ENCODE data around the gene NLRC4.

NLRC4 gene

DNA sequence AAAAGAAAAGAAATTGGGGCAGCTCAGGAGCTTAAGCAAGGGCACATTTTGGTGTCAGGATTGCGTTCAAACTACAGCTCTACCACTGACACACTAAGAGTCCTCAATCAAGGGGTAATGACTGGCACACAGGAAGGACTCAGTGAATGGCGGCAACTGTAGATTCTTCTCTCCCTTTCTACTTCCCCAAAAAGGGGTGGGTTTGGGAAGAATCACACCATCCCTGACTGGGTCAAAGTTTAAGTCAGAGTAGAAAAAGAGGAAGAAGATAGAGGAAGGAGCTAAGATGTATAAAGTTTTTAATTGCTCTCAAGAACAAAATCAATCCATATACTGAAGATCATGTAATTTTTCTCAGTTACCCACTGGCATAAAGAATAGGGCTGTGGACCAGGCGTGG is 2.6 kb downstream of the NLRC4 start:
- TF ChIP-seq ZFP3 (CRISPR knock-in tag; IDR thresholded peaks at IDR 0.05) (no peak), ISL1 (CRISPR knock-in tag; IDR thresholded peaks at IDR 0.05) (no peak), ZNF70 (CRISPR knock-in tag; IDR thresholded peaks at IDR 0.05) (no peak), PPARA (CRISPR knock-in tag; IDR thresholded peaks at IDR 0.05; ENCODE audit: borderline replicate concordance) (no peak), ZFP30 (CRISPR knock-in tag; IDR thresholded peaks at IDR 0.05) (no peak), OSR1 (CRISPR knock-in tag; IDR thresholded peaks at IDR 0.05) (no peak), TSHZ2 (CRISPR knock-in tag; IDR thresholded peaks at IDR 0.05) (no peak), ESRRG (CRISPR knock-in tag; IDR thresholded peaks at IDR 0.05) (no peak), ARNTL (CRISPR knock-in tag; IDR thresholded peaks at IDR 0.05; ENCODE audit: borderline replicate concordance, low read depth) (no peak), ZNF565 (CRISPR knock-in tag; conservative IDR thresholded peaks at IDR 0.05; ENCODE audit: low read depth) (no peak), SNAI2 (CRISPR knock-in tag; IDR thresholded peaks at IDR 0.05) (no peak), TCF4 (CRISPR knock-in tag; IDR thresholded peaks at IDR 0.05; ENCODE audit: borderline replicate concordance) (no peak), BACH2 (CRISPR knock-in tag; IDR thresholded peaks at IDR 0.05; ENCODE audit: borderline replicate concordance) (no peak)
- TF ChIP-seq, protein P1, sequence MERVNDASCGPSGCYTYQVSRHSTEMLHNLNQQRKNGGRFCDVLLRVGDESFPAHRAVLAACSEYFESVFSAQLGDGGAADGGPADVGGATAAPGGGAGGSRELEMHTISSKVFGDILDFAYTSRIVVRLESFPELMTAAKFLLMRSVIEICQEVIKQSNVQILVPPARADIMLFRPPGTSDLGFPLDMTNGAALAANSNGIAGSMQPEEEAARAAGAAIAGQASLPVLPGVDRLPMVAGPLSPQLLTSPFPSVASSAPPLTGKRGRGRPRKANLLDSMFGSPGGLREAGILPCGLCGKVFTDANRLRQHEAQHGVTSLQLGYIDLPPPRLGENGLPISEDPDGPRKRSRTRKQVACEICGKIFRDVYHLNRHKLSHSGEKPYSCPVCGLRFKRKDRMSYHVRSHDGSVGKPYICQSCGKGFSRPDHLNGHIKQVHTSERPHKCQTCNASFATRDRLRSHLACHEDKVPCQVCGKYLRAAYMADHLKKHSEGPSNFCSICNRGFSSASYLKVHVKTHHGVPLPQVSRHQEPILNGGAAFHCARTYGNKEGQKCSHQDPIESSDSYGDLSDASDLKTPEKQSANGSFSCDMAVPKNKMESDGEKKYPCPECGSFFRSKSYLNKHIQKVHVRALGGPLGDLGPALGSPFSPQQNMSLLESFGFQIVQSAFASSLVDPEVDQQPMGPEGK (CRISPR knock-in tag; IDR thresholded peaks at IDR 0.05; ENCODE audit: borderline replicate concordance): no peak
- TF ChIP-seq, protein P2, sequence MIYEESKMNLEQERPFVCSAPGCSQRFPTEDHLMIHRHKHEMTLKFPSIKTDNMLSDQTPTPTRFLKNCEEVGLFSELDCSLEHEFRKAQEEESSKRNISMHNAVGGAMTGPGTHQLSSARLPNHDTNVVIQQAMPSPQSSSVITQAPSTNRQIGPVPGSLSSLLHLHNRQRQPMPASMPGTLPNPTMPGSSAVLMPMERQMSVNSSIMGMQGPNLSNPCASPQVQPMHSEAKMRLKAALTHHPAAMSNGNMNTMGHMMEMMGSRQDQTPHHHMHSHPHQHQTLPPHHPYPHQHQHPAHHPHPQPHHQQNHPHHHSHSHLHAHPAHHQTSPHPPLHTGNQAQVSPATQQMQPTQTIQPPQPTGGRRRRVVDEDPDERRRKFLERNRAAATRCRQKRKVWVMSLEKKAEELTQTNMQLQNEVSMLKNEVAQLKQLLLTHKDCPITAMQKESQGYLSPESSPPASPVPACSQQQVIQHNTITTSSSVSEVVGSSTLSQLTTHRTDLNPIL (CRISPR knock-in tag; IDR thresholded peaks at IDR 0.05; ENCODE audit: low read depth): no peak
- TF ChIP-seq, protein P3, sequence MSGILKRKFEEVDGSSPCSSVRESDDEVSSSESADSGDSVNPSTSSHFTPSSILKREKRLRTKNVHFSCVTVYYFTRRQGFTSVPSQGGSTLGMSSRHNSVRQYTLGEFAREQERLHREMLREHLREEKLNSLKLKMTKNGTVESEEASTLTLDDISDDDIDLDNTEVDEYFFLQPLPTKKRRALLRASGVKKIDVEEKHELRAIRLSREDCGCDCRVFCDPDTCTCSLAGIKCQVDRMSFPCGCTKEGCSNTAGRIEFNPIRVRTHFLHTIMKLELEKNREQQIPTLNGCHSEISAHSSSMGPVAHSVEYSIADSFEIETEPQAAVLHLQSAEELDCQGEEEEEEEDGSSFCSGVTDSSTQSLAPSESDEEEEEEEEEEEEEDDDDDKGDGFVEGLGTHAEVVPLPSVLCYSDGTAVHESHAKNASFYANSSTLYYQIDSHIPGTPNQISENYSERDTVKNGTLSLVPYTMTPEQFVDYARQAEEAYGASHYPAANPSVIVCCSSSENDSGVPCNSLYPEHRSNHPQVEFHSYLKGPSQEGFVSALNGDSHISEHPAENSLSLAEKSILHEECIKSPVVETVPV (CRISPR knock-in tag; IDR thresholded peaks at IDR 0.05): no peak
- ATAC-seq: no peak

GRCh38 chr2:32260376-32260775 is 4.3 kb downstream of the NLRC4 start:
- no peak for TF ChIP-seq ZFP3 (CRISPR knock-in tag; IDR thresholded peaks at IDR 0.05)
- TF ChIP-seq TCF4 (CRISPR knock-in tag; IDR thresholded peaks at IDR 0.05; ENCODE audit: borderline replicate concordance): no peak
- no peak for ATAC-seq

- no peak for ATAC-seq
- TF ChIP-seq, protein P2 (CRISPR knock-in tag; IDR thresholded peaks at IDR 0.05; ENCODE audit: low read depth): no peak
- TF ChIP-seq ZFP30 (CRISPR knock-in tag; IDR thresholded peaks at IDR 0.05): no peak
- no peak for TF ChIP-seq ESRRG (CRISPR knock-in tag; IDR thresholded peaks at IDR 0.05)
- no peak for TF ChIP-seq TSHZ2 (CRISPR knock-in tag; IDR thresholded peaks at IDR 0.05)
- TF ChIP-seq GLIS3 (CRISPR knock-in tag; IDR thresholded peaks at IDR 0.05): no peak
- TF ChIP-seq, protein P1 (CRISPR knock-in tag; IDR thresholded peaks at IDR 0.05; ENCODE audit: borderline replicate concordance): no peak
- no peak for TF ChIP-seq OSR1 (CRISPR knock-in tag; IDR thresholded peaks at IDR 0.05)
These were observed 6.4 kb downstream of the NLRC4 start for GRCh38 chr2:32258242-32258641.
